Stimulated activated naive B cell treated with anti-CD40 and anti-IgM and Interleukin-4, amounts not matched to agents 10 μg/mL and 1 μg/mL and 100 μg/mL, for 72 hours (primary cell): ENCODE data around the gene UNC79.

Experiments used
- ATAC-seq, 2 donors: fragments of 150-1000 bp; cut with Tn5 transposase; replicated peaks; 2 replicates each; pipeline ENCODE4 v1.10.0; 2021; ENCODE audit warnings: moderate library complexity in 1 of 2
- DNase-seq: peaks from one replicate; pipeline ENCODE4 v3.0.0; 2021
- H3K27ac Mint-ChIP-seq: one replicate; pipeline ENCODE4 v1.8.0; 2022; ENCODE audit warnings: mild to moderate bottlenecking, mixed read lengths
- H3K27me3 Mint-ChIP-seq, 2 donors: one replicate each; pipeline ENCODE4 v1.8.0; 2022; ENCODE audit warnings: mixed read lengths in 2 of 2
- H3K36me3 Mint-ChIP-seq, 2 donors: one replicate each; pipeline ENCODE4 v1.8.0; 2022; ENCODE audit warnings: mixed read lengths in 2 of 2, mild to moderate bottlenecking in 1 of 2
- H3K4me1 Mint-ChIP-seq, 2 donors: one replicate each; pipeline ENCODE4 v1.8.0; 2022; ENCODE audit warnings: mixed read lengths in 2 of 2, mild to moderate bottlenecking in 1 of 2
- H3K4me3 Mint-ChIP-seq, 2 donors: one replicate each; pipeline ENCODE4 v1.8.0; 2022; ENCODE audit warnings: mild to moderate bottlenecking in 2 of 2, mixed read lengths in 2 of 2, moderate library complexity in 1 of 2
- H3K9me3 Mint-ChIP-seq, 2 donors: one replicate each; pipeline ENCODE4 v1.8.0; 2022; ENCODE audit warnings: mixed read lengths in 2 of 2, mild to moderate bottlenecking in 1 of 2

Gene UNC79

GRCh38 chr14:93747102-93747501, 316.4 kb downstream of the UNC79 start:
- DNase-seq = no peak
- Mint-ChIP-seq H3K4me1 (no peaks in the 10 kb centered on the region), H3K9me3 (peaks cover 6 to 7% of the 10 kb centered on the region in 2 donors), H3K27ac (no peak overlapping the region), H3K27me3 (no peaks in the 10 kb centered on the region), H3K4me3 (no peak overlapping the region), H3K36me3 (no peaks in the 10 kb centered on the region)
- no peak for ATAC-seq

GRCh38 chr14:93747560-93747959, 316.8 kb downstream of the UNC79 start:
- no peak overlapping the region for H3K4me3 Mint-ChIP-seq
- H3K4me1 Mint-ChIP-seq = no peaks in the 10 kb centered on the region
- H3K9me3 Mint-ChIP-seq = peaks cover 6 to 7% of the 10 kb centered on the region in 2 donors
- ATAC-seq = no peak
- no peaks in the 10 kb centered on the region for H3K27me3 Mint-ChIP-seq
- no peak overlapping the region for H3K27ac Mint-ChIP-seq
- DNase-seq = no peak
- no peaks in the 10 kb centered on the region for H3K36me3 Mint-ChIP-seq

- ATAC-seq = no peak
- no peak for DNase-seq
- no peaks in the 10 kb centered on the region for H3K27me3 Mint-ChIP-seq
- no peaks in the 10 kb centered on the region for H3K4me1 Mint-ChIP-seq
- peaks cover 6 to 7% of the 10 kb centered on the region in 2 donors for H3K9me3 Mint-ChIP-seq
- H3K36me3 Mint-ChIP-seq = no peaks in the 10 kb centered on the region
- H3K27ac Mint-ChIP-seq = no peak overlapping the region
- no peak overlapping the region for H3K4me3 Mint-ChIP-seq
Measured at GRCh38 chr14:93748208-93749075, 317.7 kb downstream of the UNC79 start.

GRCh38 chr14:93749076-93749420, 318.3 kb downstream of the UNC79 start:
- peaks cover 6 to 7% of the 10 kb centered on the region in 2 donors for H3K9me3 Mint-ChIP-seq
- H3K4me1 Mint-ChIP-seq = no peaks in the 10 kb centered on the region
- ATAC-seq (no peak), DNase-seq (no peak)
- H3K4me3 Mint-ChIP-seq = no peak overlapping the region
- no peak overlapping the region for H3K27ac Mint-ChIP-seq
- no peaks in the 10 kb centered on the region for H3K27me3 Mint-ChIP-seq
- H3K36me3 Mint-ChIP-seq = no peaks in the 10 kb centered on the region

GRCh38 chr14:93751946-93752655, 321.4 kb downstream of the UNC79 start:
- Mint-ChIP-seq H3K4me3 (no peak overlapping the region), H3K9me3 (peaks cover 6 to 7% of the 10 kb centered on the region in 2 donors), H3K27me3 (no peaks in the 10 kb centered on the region), H3K36me3 (no peaks in the 10 kb centered on the region), H3K27ac (no peak overlapping the region), H3K4me1 (no peaks in the 10 kb centered on the region)
- no peak for ATAC-seq
- DNase-seq = no peak

- no peaks in the 10 kb centered on the region for H3K4me1 Mint-ChIP-seq
- H3K27ac Mint-ChIP-seq = no peak overlapping the region
Measured at GRCh38 chr14:93752980-93753561, 322.3 kb downstream of the UNC79 start.

GRCh38 chr14:93753647-93754046, 322.9 kb downstream of the UNC79 start:
- Mint-ChIP-seq H3K9me3 (no peaks in the 10 kb centered on the region), H3K4me1 (no peaks in the 10 kb centered on the region), H3K4me3 (no peak overlapping the region), H3K36me3 (no peaks in the 10 kb centered on the region), H3K27me3 (no peaks in the 10 kb centered on the region), H3K27ac (no peak overlapping the region)
- no peak for ATAC-seq
- DNase-seq = no peak

More at GRCh38 chr14:93752980-93753561, 322.3 kb downstream of the UNC79 start:
- DNase-seq (no peak), ATAC-seq (no peak)
- Mint-ChIP-seq H3K27me3 (no peaks in the 10 kb centered on the region), H3K9me3 (no peaks in the 10 kb centered on the region), H3K36me3 (no peaks in the 10 kb centered on the region), H3K4me3 (no peak overlapping the region)

GRCh38 chr14:93757206-93757605, 326.5 kb downstream of the UNC79 start:
- DNase-seq = no peak
- no peaks in the 10 kb centered on the region for H3K9me3 Mint-ChIP-seq
- H3K4me3 Mint-ChIP-seq = no peak overlapping the region
- H3K27ac Mint-ChIP-seq = no peak overlapping the region
- no peak for ATAC-seq
- H3K4me1 Mint-ChIP-seq = no peaks in the 10 kb centered on the region
- H3K36me3 Mint-ChIP-seq = no peaks in the 10 kb centered on the region
- peaks cover 5 to 9% of the 10 kb centered on the region in 2 donors for H3K27me3 Mint-ChIP-seq
